Keratinocyte (primary cell): ENCODE data around the gene TDRD9. TPM values are rescaled to one million over a fixed set of nuclear protein-coding genes. Genes with fewer than 3 reads are reported as not detected.

Source experiments
- DNase-seq: peaks from one replicate; pipeline ENCODE4 v3.0.0-alpha.2; 2011; ENCODE audit warnings: low read depth, missing footprints, low spot score
- FAIRE-seq: peaks from 2 replicates; lab custom pipeline; 2011; peaks lifted over from hg19 to GRCh38; lab: Jason Lieb, UNC
- H2AFZ ChIP-seq: 2 replicates; pipeline ENCODE4 v1.6.0; 2012; ENCODE audit warnings: low read length, control low read depth, inconsistent platforms; ENCODE audit not compliant: control insufficient read depth
- H3K27ac ChIP-seq: 2 replicates; pipeline ENCODE4 v1.5.1; 2011; ENCODE audit warnings: low read length; ENCODE audit not compliant: control insufficient read depth, insufficient read depth
- H3K27me3 ChIP-seq: 3 replicates; pipeline ENCODE4 v1.6.0; 2011; ENCODE audit warnings: low read length; ENCODE audit not compliant: control insufficient read depth, insufficient read depth; ENCODE audit errors: extremely low read depth
- H3K36me3 ChIP-seq, 2 experiments: 2 replicates in 1 of 2; 3 replicates in 1 of 2; pipeline ENCODE4 v1.5.1; 2011; ENCODE audit warnings: low read length in 2 of 2, mild to moderate bottlenecking in 1 of 2; ENCODE audit not compliant: control insufficient read depth in 2 of 2, insufficient read depth in 2 of 2; ENCODE audit errors: extremely low read depth in 1 of 2
- H3K4me1 ChIP-seq: 3 replicates; pipeline ENCODE4 v1.5.1; 2011; ENCODE audit warnings: low read length; ENCODE audit not compliant: control insufficient read depth, insufficient read depth; ENCODE audit errors: extremely low read depth
- H3K4me2 ChIP-seq: 3 replicates; pipeline ENCODE4 v1.6.0; 2011; ENCODE audit warnings: low read depth, low read length; ENCODE audit not compliant: control insufficient read depth, insufficient read depth; ENCODE audit errors: extremely low read depth
- H3K4me3 ChIP-seq, 3 experiments: fragments of 200-600 bp in 1 of 3; sonication (generic) in 1 of 3; 2 replicates in 2 of 3; 3 replicates in 1 of 3; pipeline ENCODE4 v1.5.1; 2011 to 2016; ENCODE audit warnings: low read length in 3 of 3, mild to moderate bottlenecking in 3 of 3, control low read depth in 2 of 3, inconsistent platforms in 1 of 3, low read depth in 1 of 3, mixed read lengths in 1 of 3, mixed run types in 1 of 3, moderate library complexity in 1 of 3; ENCODE audit not compliant: control insufficient read depth in 2 of 3, insufficient read depth in 2 of 3; ENCODE audit errors: extremely low read depth in 1 of 3
- H3K79me2 ChIP-seq: 2 replicates; pipeline ENCODE4 v1.6.0; 2012; ENCODE audit warnings: low read length; ENCODE audit not compliant: control insufficient read depth, insufficient read depth
- H3K9ac ChIP-seq: 3 replicates; pipeline ENCODE4 v1.6.0; 2011; ENCODE audit warnings: low read length; ENCODE audit not compliant: control insufficient read depth, insufficient read depth; ENCODE audit errors: extremely low read depth
- H3K9me1 ChIP-seq: 3 replicates; pipeline ENCODE4 v1.6.0; 2011; ENCODE audit warnings: low read length; ENCODE audit not compliant: control insufficient read depth, insufficient read depth; ENCODE audit errors: extremely low read depth
- H3K9me3 ChIP-seq: 2 replicates; pipeline ENCODE4 v1.5.1; 2012; ENCODE audit warnings: low read depth, low read length; ENCODE audit not compliant: control insufficient read depth
- H4K20me1 ChIP-seq: 3 replicates; pipeline ENCODE4 v1.6.0; 2011; ENCODE audit warnings: low read length; ENCODE audit not compliant: control insufficient read depth, insufficient read depth; ENCODE audit errors: extremely low read depth
- CTCF ChIP-seq, 3 experiments: IDR thresholded peaks in 1 of 3; conservative IDR thresholded peaks in 1 of 3; optimal IDR thresholded peaks in 1 of 3; 2 replicates in 2 of 3; 3 replicates in 1 of 3; pipeline versions ENCODE3 to v1.5.1; 2011; ENCODE audit warnings: low read length in 3 of 3, mild to moderate bottlenecking in 3 of 3, moderate library complexity in 2 of 3, control low read depth in 1 of 3, inconsistent platforms in 1 of 3; ENCODE audit not compliant: insufficient read depth in 2 of 3; ENCODE audit errors: extremely low read depth in 1 of 3
- EZH2 ChIP-seq: IDR thresholded peaks from one replicate; pipeline ENCODE4 v1.6.1; 2012; ENCODE audit warnings: inconsistent platforms, mild to moderate bottlenecking, low read length, moderate library complexity
- dilution Hi-C: fragments of 300-500 bp; cut with MboI; formaldehyde crosslinking; loops from one replicate; pipeline ENCODE4 v1.7.0; 2020; ENCODE audit warnings: low sequenced_read_pairs; ENCODE audit not compliant: extremely low pct_ligation_motif_present
- polyA plus RNA-seq, 5 experiments: library from polyadenylated mRNA; depleted of rRNA in 3 of 5; stranded (reverse) in 3 of 5; stranded (forward) in 1 of 5; unstranded in 1 of 5; fragments of >200 nt; gene quantifications; 1 replicate in 1 of 5; 2 replicates in 3 of 5; 3 replicates in 1 of 5; pipeline versions ENCODE4 v1.2.1 to v1.2.3, GENCODE V29; 2011 to 2012; ENCODE audit warnings: missing spikeins in 2 of 5, low read depth in 1 of 5, low replicate concordance in 1 of 5

TDRD9 gene
- polyA plus RNA-seq, 1 donor (not counting 4 experiments of a cell fraction or from before 2014, with no cell fraction given): 0.10 TPM

GRCh38 chr14:104037074-104037473 lies 108.8 kb downstream of the TDRD9 start:
- H3K27me3 ChIP-seq: peaks cover 13% of the 10 kb centered on the region
- FAIRE-seq (no peak), DNase-seq (no peak)
- dilution Hi-C loops: loop anchor here (25.0 kb wide), 1 partner anchor 100 kb away; the partner anchor contains the start of gene KIF26A
- no peaks in the 10 kb centered on the region for H3K36me3 ChIP-seq
- H3K79me2 ChIP-seq: no peaks in the 10 kb centered on the region
- H3K9ac ChIP-seq: no peak overlapping the region
- H3K4me3 ChIP-seq: no peak overlapping the region
- H3K9me1 ChIP-seq: no peaks in the 10 kb centered on the region
- no peaks in the 10 kb centered on the region for H4K20me1 ChIP-seq
- H3K4me2 ChIP-seq: no peak overlapping the region
- no peak for TF ChIP-seq EZH2
- no peak for TF ChIP-seq CTCF (optimal IDR thresholded peaks at IDR 0.05 in 1 of 3, IDR thresholded peaks at IDR 0.05 in 1 of 3, conservative IDR thresholded peaks at IDR 0.05 in 1 of 3; ENCODE audit: extremely low read depth in 1 of 3, insufficient read depth in 2 of 3, low read length in 3 of 3)
- H2AFZ ChIP-seq: no peak overlapping the region
- H3K27ac ChIP-seq: no peak overlapping the region
- no peaks in the 10 kb centered on the region for H3K9me3 ChIP-seq
- no peaks in the 10 kb centered on the region for H3K4me1 ChIP-seq

GRCh38 chr14:104037903-104038302 lies 109.6 kb downstream of the TDRD9 start:
- no peaks in the 10 kb centered on the region for H3K4me1 ChIP-seq
- no peaks in the 10 kb centered on the region for H3K79me2 ChIP-seq
- no peaks in the 10 kb centered on the region for H3K9me3 ChIP-seq
- no peak overlapping the region for H3K4me2 ChIP-seq
- dilution Hi-C loops: loop anchor here (25.0 kb wide), 1 partner anchor 99 kb away; the partner anchor contains the start of gene KIF26A
- FAIRE-seq (no peak), DNase-seq (no peak)
- TF ChIP-seq CTCF (optimal IDR thresholded peaks at IDR 0.05 in 1 of 3, IDR thresholded peaks at IDR 0.05 in 1 of 3, conservative IDR thresholded peaks at IDR 0.05 in 1 of 3; ENCODE audit: extremely low read depth in 1 of 3, insufficient read depth in 2 of 3, low read length in 3 of 3) (no peak), EZH2 (no peak)
- peaks cover 13% of the 10 kb centered on the region for H3K27me3 ChIP-seq
- no peak overlapping the region for H3K9ac ChIP-seq
- H4K20me1 ChIP-seq: no peaks in the 10 kb centered on the region
- no peak overlapping the region for H2AFZ ChIP-seq
- no peaks in the 10 kb centered on the region for H3K9me1 ChIP-seq
- no peaks in the 10 kb centered on the region for H3K36me3 ChIP-seq
- H3K4me3 ChIP-seq: no peak overlapping the region
- H3K27ac ChIP-seq: no peak overlapping the region
